HepG2 (cell line): ENCODE data around the gene GLS2. TPM values are rescaled to one million over a fixed set of nuclear protein-coding genes. Genes with fewer than 3 reads are reported as not detected.

ENCODE experiments used
- ATAC-seq: fragments of 200-7000 bp; cut with Tn5 transposase; 3 replicates; pipeline ENCODE4 v1.9.1; 2020; ENCODE audit warnings: mild to moderate bottlenecking, moderate library complexity
- BruUV-seq: library from RNA; stranded (reverse); fragments of 400-500 nt; replicated peaks from 2 replicates; lab custom pipeline; 2021; lab: Mats Ljungman, UMichigan
- CTCF ChIA-PET: fragments of 300-600 bp; formaldehyde crosslinking; extraction: SDS; loops from one replicate; lab custom pipeline; 2021; ENCODE audit warnings: low total read pairs, inconsistent platforms, low intra/inter-chr PET ratio; lab: Yijun Ruan, JAX
- POLR2A ChIA-PET: fragments of 350-600 bp; sonication (Branson Sonifier 250); formaldehyde crosslinking; loops from one replicate; lab custom pipeline; 2020; ENCODE audit warnings: antibody characterized with exemption, inconsistent platforms; lab: Yijun Ruan, JAX
- DNase-seq: peaks from one replicate; pipeline ENCODE4 v3.0.0-alpha.2; 2015; ENCODE audit warnings: low spot score
- FAIRE-seq: peaks from 3 replicates; lab custom pipeline; 2011; peaks lifted over from hg19 to GRCh38; lab: Jason Lieb, UNC
- H2AFZ ChIP-seq: one replicate; pipeline ENCODE4 v1.6.1; 2011; ENCODE audit warnings: low read length, inconsistent platforms
- H3K27ac ChIP-seq: fragments of 300-600 bp; 3 replicates; pipeline ENCODE4 v1.8.0; 2011; ENCODE audit warnings: mixed run types, mild to moderate bottlenecking, mixed read lengths, low read length, inconsistent platforms; ENCODE audit not compliant: insufficient read depth; ENCODE audit errors: extremely low read length
- H3K27me3 ChIP-seq, 2 experiments: fragments of 200-600 bp in 1 of 2; 2 replicates in 1 of 2; 3 replicates in 1 of 2; pipeline versions ENCODE4 v1.6.0 to v1.8.0; 2011; ENCODE audit warnings: low read length in 2 of 2, mild to moderate bottlenecking in 2 of 2, moderate library complexity in 2 of 2, inconsistent platforms in 1 of 2; ENCODE audit not compliant: insufficient read depth in 2 of 2, control insufficient read depth in 1 of 2
- H3K36me3 ChIP-seq, 2 experiments: fragments of 200-600 bp in 1 of 2; replicated peaks in 1 of 2; 2 replicates in 1 of 2; 3 replicates in 1 of 2; pipeline versions ENCODE4 v1.5.1 to v1.8.0; 2011; ENCODE audit warnings: low read length in 2 of 2, inconsistent platforms in 1 of 2; ENCODE audit not compliant: insufficient read depth in 2 of 2, control insufficient read depth in 1 of 2
- H3K4me1 ChIP-seq: 2 replicates; pipeline ENCODE4 v1.5.1; 2012; ENCODE audit warnings: low read length, inconsistent platforms; ENCODE audit not compliant: insufficient read depth
- H3K4me2 ChIP-seq: 2 replicates; pipeline ENCODE4 v1.6.0; 2011; ENCODE audit warnings: low read depth, low read length, inconsistent platforms
- H3K4me3 ChIP-seq, 3 experiments: fragments of 200-600 bp in 1 of 3; sonication (generic), shearing (Covaris generic) in 1 of 3; replicated peaks in 1 of 3; 2 replicates each; pipeline ENCODE4 v1.5.1; 2011 to 2016; ENCODE audit warnings: low read length in 3 of 3, inconsistent platforms in 2 of 3, low read depth in 2 of 3, mild to moderate bottlenecking in 2 of 3, control low read depth in 1 of 3, mixed read lengths in 1 of 3; ENCODE audit not compliant: insufficient read depth in 1 of 3
- H3K79me2 ChIP-seq: one replicate; pipeline ENCODE4 v1.6.1; 2011; ENCODE audit warnings: low read length, inconsistent platforms; ENCODE audit not compliant: insufficient read depth
- H3K9ac ChIP-seq: 2 replicates; pipeline ENCODE4 v1.6.0; 2011; ENCODE audit warnings: mild to moderate bottlenecking, low read depth, low read length, inconsistent platforms; ENCODE audit not compliant: insufficient read depth
- H3K9me3 ChIP-seq: 2 replicates; pipeline ENCODE4 v1.5.1; 2012; ENCODE audit warnings: mild to moderate bottlenecking, low read length
- H4K20me1 ChIP-seq: 2 replicates; pipeline ENCODE4 v1.6.0; 2011; ENCODE audit warnings: inconsistent platforms, mild to moderate bottlenecking, low read length, moderate library complexity; ENCODE audit not compliant: insufficient read depth
- DRAP1 ChIP-seq: IDR thresholded peaks from 2 replicates; pipeline ENCODE4 v1.6.1; 2016; ENCODE audit warnings: missing genetic modification reagents, missing compliant biosample characterization
- KMT2A ChIP-seq: sonication (generic); formaldehyde crosslinking; IDR thresholded peaks from 2 replicates; pipeline ENCODE4 v1.4.0; 2020; ENCODE audit warnings: missing genetic modification reagents
- PTBP1 ChIP-seq: fragments of 200-400 bp; formaldehyde crosslinking; IDR thresholded peaks from 2 replicates; pipeline ENCODE4 v1.6.1; 2018; ENCODE audit warnings: low read length, low read depth; ENCODE audit not compliant: poor library complexity, severe bottlenecking
- RAD21 ChIP-seq: fragments of 450-650 bp; formaldehyde crosslinking; IDR thresholded peaks from 2 replicates; pipeline ENCODE4 v1.5.0; 2020; ENCODE audit warnings: mild to moderate bottlenecking
- RBAK ChIP-seq: sonication (generic); formaldehyde crosslinking; IDR thresholded peaks from 2 replicates; pipeline ENCODE4 v1.5.1; 2020; ENCODE audit warnings: mild to moderate bottlenecking, missing genetic modification reagents
- RORA ChIP-seq: sonication (generic); formaldehyde crosslinking; IDR thresholded peaks from 2 replicates; pipeline ENCODE4 v1.5.0; 2020; ENCODE audit warnings: mild to moderate bottlenecking, missing genetic modification reagents, moderate library complexity
- SMAD9 ChIP-seq: sonication (generic); formaldehyde crosslinking; IDR thresholded peaks from 2 replicates; pipeline ENCODE4 v1.5.1; 2020; ENCODE audit warnings: mild to moderate bottlenecking, missing genetic modification reagents
- STAG1 ChIP-seq: sonication (generic); formaldehyde crosslinking; IDR thresholded peaks from 2 replicates; pipeline ENCODE4 v1.4.0; 2020; ENCODE audit warnings: missing genetic modification reagents
- TOPORS ChIP-seq: sonication (generic); formaldehyde crosslinking; IDR thresholded peaks from 2 replicates; pipeline ENCODE4 v1.8.0; 2023; ENCODE audit warnings: mild to moderate bottlenecking, missing genetic modification reagents
- ZBTB8A ChIP-seq: sonication (generic); formaldehyde crosslinking; IDR thresholded peaks from 2 replicates; pipeline ENCODE4 v1.4.0; 2020; ENCODE audit warnings: mild to moderate bottlenecking, low read depth, missing genetic modification reagents, borderline replicate concordance
- ZNF232 ChIP-seq: sonication (generic); formaldehyde crosslinking; IDR thresholded peaks from 2 replicates; pipeline ENCODE4 v1.4.0; 2020; ENCODE audit warnings: missing genetic modification reagents, borderline replicate concordance
- ZNF724P ChIP-seq: sonication (generic); formaldehyde crosslinking; IDR thresholded peaks from 2 replicates; pipeline ENCODE4 v1.8.0; 2022; ENCODE audit warnings: missing genetic modification reagents, borderline replicate concordance
- ZNF740 ChIP-seq: sonication (generic); formaldehyde crosslinking; IDR thresholded peaks from 2 replicates; pipeline ENCODE4 v1.4.0; 2020; ENCODE audit warnings: missing genetic modification reagents
- ZNF841 ChIP-seq: sonication (generic); formaldehyde crosslinking; IDR thresholded peaks from 2 replicates; pipeline ENCODE4 v1.8.1; 2023; ENCODE audit warnings: missing genetic modification reagents, borderline replicate concordance
- WGBS: methylation state at CpG from one replicate; pipeline ENCODE4 v1.1.6; 2017; ENCODE audit warnings: low lambda C conversion rate; 5-methylcytosine and 5-hydroxymethylcytosine counted together
- in situ Hi-C: cut with HindIII; loops from 2 replicates; pipeline ENCODE4 v1.10.0; 2017; ENCODE audit warnings: low pct_unique_long_range_greater_than_20kb; ENCODE audit not compliant: extremely low pct_ligation_motif_present
- intact Hi-C: fragments of 100-400 bp; cut with micrococcal nuclease; formaldehyde crosslinking; loops from one replicate; pipeline ENCODE4 v1.10.0; 2022; ENCODE audit not compliant: unreplicated experiment
- polyA plus RNA-seq, 8 experiments: library from polyadenylated mRNA; depleted of rRNA in 3 of 8; stranded (reverse) in 7 of 8; unstranded in 1 of 8; fragments of >200 nt; fragmentation: Illumina TruSeq in 4 of 8; extraction: Trizol in 4 of 8; gene quantifications; 2 replicates each; pipeline versions ENCODE4 v1.2.1 to v1.2.3, GENCODE V29; 2011 to 2016; ENCODE audit warnings: low read depth in 4 of 8, missing spikeins in 1 of 8, mixed read lengths in 1 of 8; ENCODE audit not compliant: insufficient read depth in 1 of 8
- total RNA-seq, 5 experiments: library from RNA; depleted of rRNA; stranded (reverse); fragments of >200 nt; fragmentation: Illumina TruSeq; extraction: Trizol; gene quantifications; 2 replicates each; pipeline ENCODE4 v1.2.3, GENCODE V29; 2016; ENCODE audit warnings: low read depth in 1 of 5

Gene GLS2
- total and polyA plus RNA-seq, 2 of the 13 experiments (the other 11 are each of a cell fraction or from before 2014, with no cell fraction given) = 8.6 to 12.2 TPM

GRCh38 chr12:56434828-56435227 lies 53.1 kb downstream of the GLS2 start (continued):
- TF ChIP-seq RBAK (CRISPR knock-in tag) = no peak
- no peak for TF ChIP-seq ZNF724P
- TF ChIP-seq RAD21 (CRISPR knock-in tag) = no peak
- no peak for TF ChIP-seq ZNF740 (CRISPR knock-in tag)
- TF ChIP-seq RORA = no peak
- TF ChIP-seq, all 625 proteins: peak for 0

- H2AFZ ChIP-seq = no peak overlapping the region
- no TSS peak for BruUV-seq
- H3K79me2 ChIP-seq = peaks cover 6% of the 10 kb centered on the region
- no peak overlapping the region for H3K4me2 ChIP-seq
- FAIRE-seq (no peak), DNase-seq (no peak), ATAC-seq (no peak)
- CTCF ChIA-PET = no interaction called here
- no peaks in the 10 kb centered on the region for H3K4me1 ChIP-seq
- in situ Hi-C loops (no loop called here), intact Hi-C loops (no loop called here)
- H3K27me3 ChIP-seq = no peaks in the 10 kb centered on the region
- no peaks in the 10 kb centered on the region for H3K9me3 ChIP-seq
- H4K20me1 ChIP-seq = no peaks in the 10 kb centered on the region
- POLR2A ChIA-PET = no interaction called here
- H3K9ac ChIP-seq = no peak overlapping the region
- no peak overlapping the region for H3K27ac ChIP-seq
- H3K4me3 ChIP-seq = no peak overlapping the region
- 97% methylated on average over 3 of the region's 3 CpGs for WGBS
- H3K36me3 ChIP-seq = peaks cover 13 to 53% of the 10 kb centered on the region in 2 experiments; a peak in 4 of 5 replicates
- TF ChIP-seq DRAP1 (CRISPR knock-in tag) (no peak), ZNF232 (CRISPR knock-in tag) (no peak), ZNF841 (no peak), STAG1 (CRISPR knock-in tag) (no peak), PTBP1 (no peak), KMT2A (CRISPR knock-in tag) (no peak), ZBTB8A (no peak), SMAD9 (CRISPR knock-in tag) (no peak), TOPORS (CRISPR knock-in tag) (no peak)
Observed at GRCh38 chr12:56431850-56432249, 56.1 kb downstream of the GLS2 start.
